22Rv1 (cell line): ENCODE data around the gene ANK3.

ENCODE experiments used
- ZFX ChIP-seq: fragments of 450-650 bp; IDR thresholded peaks from 2 replicates; pipeline ENCODE4 v1.6.1; 2017; ENCODE audit warnings: antibody characterized with exemption, borderline replicate concordance
- TF ChIP-seq, protein P1 (sequence below): fragments of 450-650 bp; IDR thresholded peaks from 2 replicates; pipeline ENCODE4 v1.5.1; 2017; ENCODE audit warnings: mild to moderate bottlenecking

DNA sequence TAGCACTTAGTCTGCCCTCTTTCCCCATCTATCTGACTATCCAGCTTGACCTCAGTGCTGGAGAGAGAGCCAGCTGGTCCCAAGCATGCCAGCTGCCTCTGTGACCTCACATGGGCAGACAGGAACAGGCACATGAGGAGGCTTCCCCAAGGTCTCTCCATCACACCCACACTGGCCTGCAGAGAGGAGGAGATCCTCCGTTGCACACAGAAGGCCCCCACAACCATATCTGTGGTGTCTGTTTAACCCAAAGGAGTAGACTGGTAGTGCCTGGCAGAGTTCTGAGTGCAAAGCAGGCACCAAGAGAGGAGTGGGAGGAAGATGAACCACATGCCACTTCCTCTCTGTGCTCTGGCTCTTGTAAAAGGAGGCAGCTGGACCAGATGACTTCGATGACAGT is 4.8 kb upstream of the ANK3 start:
- TF ChIP-seq, protein P1, sequence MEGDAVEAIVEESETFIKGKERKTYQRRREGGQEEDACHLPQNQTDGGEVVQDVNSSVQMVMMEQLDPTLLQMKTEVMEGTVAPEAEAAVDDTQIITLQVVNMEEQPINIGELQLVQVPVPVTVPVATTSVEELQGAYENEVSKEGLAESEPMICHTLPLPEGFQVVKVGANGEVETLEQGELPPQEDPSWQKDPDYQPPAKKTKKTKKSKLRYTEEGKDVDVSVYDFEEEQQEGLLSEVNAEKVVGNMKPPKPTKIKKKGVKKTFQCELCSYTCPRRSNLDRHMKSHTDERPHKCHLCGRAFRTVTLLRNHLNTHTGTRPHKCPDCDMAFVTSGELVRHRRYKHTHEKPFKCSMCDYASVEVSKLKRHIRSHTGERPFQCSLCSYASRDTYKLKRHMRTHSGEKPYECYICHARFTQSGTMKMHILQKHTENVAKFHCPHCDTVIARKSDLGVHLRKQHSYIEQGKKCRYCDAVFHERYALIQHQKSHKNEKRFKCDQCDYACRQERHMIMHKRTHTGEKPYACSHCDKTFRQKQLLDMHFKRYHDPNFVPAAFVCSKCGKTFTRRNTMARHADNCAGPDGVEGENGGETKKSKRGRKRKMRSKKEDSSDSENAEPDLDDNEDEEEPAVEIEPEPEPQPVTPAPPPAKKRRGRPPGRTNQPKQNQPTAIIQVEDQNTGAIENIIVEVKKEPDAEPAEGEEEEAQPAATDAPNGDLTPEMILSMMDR = no peak
- no peak for TF ChIP-seq ZFX
